ENCODE results near the gene TNFRSF1B.

TNFRSF1B gene

GRCh38 chr1:12142141-12142823 lies 24.5 kb upstream of the TNFRSF1B start:
- DNase-seq: no peak

GRCh38 chr1:12142891-12143630 lies 23.7 kb upstream of the TNFRSF1B start:
- DNase-seq: no peak

- DNase-seq: peak; percentile 21
Measured at GRCh38 chr1:12143631-12144155, 23.1 kb upstream of the TNFRSF1B start.

GRCh38 chr1:12144236-12144635 lies 22.6 kb upstream of the TNFRSF1B start:
- no peak for DNase-seq

- no peak for DNase-seq
Measured at GRCh38 chr1:12144969-12145368, 21.8 kb upstream of the TNFRSF1B start.

- no peak for DNase-seq
Measured at GRCh38 chr1:12145616-12146342, 21.0 kb upstream of the TNFRSF1B start.

- DNase-seq: no peak
Measured at GRCh38 chr1:12146343-12147112, 20.3 kb upstream of the TNFRSF1B start.

GRCh38 chr1:12147201-12147701 lies 19.5 kb upstream of the TNFRSF1B start:
- DNase-seq: peak; percentile 25

- peak; percentile 79 for DNase-seq
Measured at GRCh38 chr1:12148160-12148957, 18.4 kb upstream of the TNFRSF1B start.

- DNase-seq: no peak
Measured at GRCh38 chr1:12148958-12149790, 17.6 kb upstream of the TNFRSF1B start.

GRCh38 chr1:12149791-12150175 lies 17.0 kb upstream of the TNFRSF1B start:
- no peak for DNase-seq

GRCh38 chr1:12150456-12151200 lies 16.2 kb upstream of the TNFRSF1B start:
- DNase-seq: no peak

- DNase-seq: no peak
Measured at GRCh38 chr1:12151465-12151864, 15.3 kb upstream of the TNFRSF1B start.

- no peak for DNase-seq
Measured at GRCh38 chr1:12152113-12152891, 14.5 kb upstream of the TNFRSF1B start.

- DNase-seq: peak; percentile 75
Measured at GRCh38 chr1:12153181-12153785, 13.5 kb upstream of the TNFRSF1B start.

GRCh38 chr1:12155328-12155727 lies 11.5 kb upstream of the TNFRSF1B start:
- DNase-seq: no peak

GRCh38 chr1:12157366-12158231 lies 9.2 kb upstream of the TNFRSF1B start:
- peak; percentile 46 for DNase-seq
